Activated B cell treated with CpG ODN at 0.5 μM for 24 hours (primary cell): ENCODE data around the gene RETREG2. TPM values are rescaled to one million over a fixed set of nuclear protein-coding genes. Genes with fewer than 3 reads are reported as not detected.

ENCODE experiments used
- ATAC-seq: fragments of 200-7000 bp; cut with Tn5 transposase; one replicate; pipeline ENCODE4 v1.10.0; 2021; ENCODE audit warnings: low read depth, mild to moderate bottlenecking, moderate library complexity
- CTCF ChIA-PET: fragments of 350-600 bp; sonication (Branson Sonifier 250); formaldehyde crosslinking; loops from one replicate; lab custom pipeline; 2021; ENCODE audit warnings: antibody characterized with exemption; lab: Charles Lee
- POLR2A ChIA-PET: fragments of 350-600 bp; sonication (Branson Sonifier 250); formaldehyde crosslinking; loops from one replicate; lab custom pipeline; 2021; ENCODE audit warnings: antibody characterized with exemption; lab: Charles Lee
- DNase-seq: peaks from one replicate; pipeline ENCODE4 v3.0.0; 2022
- H3K27ac Mint-ChIP-seq: one replicate; pipeline ENCODE4 v1.8.0; 2020; ENCODE audit warnings: mixed read lengths
- H3K27me3 Mint-ChIP-seq: one replicate; pipeline ENCODE4 v1.8.0; 2021; ENCODE audit warnings: mixed read lengths
- H3K36me3 Mint-ChIP-seq: one replicate; pipeline ENCODE4 v1.8.0; 2021; ENCODE audit warnings: low read depth, mixed read lengths
- H3K4me1 Mint-ChIP-seq: one replicate; pipeline ENCODE4 v1.8.0; 2021; ENCODE audit warnings: mixed read lengths
- H3K4me3 Mint-ChIP-seq: one replicate; pipeline ENCODE4 v1.8.0; 2020; ENCODE audit warnings: mild to moderate bottlenecking, mixed read lengths
- H3K9me3 Mint-ChIP-seq: one replicate; pipeline ENCODE4 v1.8.0; 2020; ENCODE audit warnings: mixed read lengths
- intact Hi-C: fragments of 100-400 bp; cut with micrococcal nuclease; formaldehyde crosslinking; loops from one replicate; pipeline ENCODE4 v1.15.1; 2024
- total RNA-seq: library from RNA; stranded (reverse); gene quantifications from 2 replicates; pipeline ENCODE4 v1.2.3, GENCODE V29; 2022
- TF ChIP-seq, protein P1 (sequence below): fragments of 200-600 bp; IDR thresholded peaks from one replicate; pipeline ENCODE4 v1.8.0; 2022; ENCODE audit warnings: antibody characterized with exemption, mild to moderate bottlenecking

Gene RETREG2
- total RNA-seq, 1 donor from 2014 or later = 78.6 TPM

DNA sequence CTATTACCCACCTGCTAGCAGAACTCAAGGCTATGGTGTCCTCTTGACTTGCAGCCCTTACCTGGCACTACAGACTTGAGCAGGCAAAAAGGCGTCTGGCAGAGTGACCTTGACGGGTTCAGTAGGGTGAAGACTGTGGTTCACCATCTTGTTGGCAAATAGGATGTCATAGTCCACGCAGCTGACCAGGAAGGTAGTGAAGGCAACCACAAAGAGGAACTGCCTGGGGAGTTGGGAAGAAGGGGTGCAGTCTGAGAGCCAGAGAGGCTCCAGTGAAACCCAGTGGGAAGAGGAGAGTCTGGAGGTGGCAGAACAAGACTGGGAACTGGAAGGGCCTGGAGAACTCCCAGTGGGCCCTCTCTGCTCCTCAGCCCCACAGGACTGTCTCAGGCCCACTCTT is 47.3 kb downstream of the RETREG2 start:
- TF ChIP-seq, protein P1, sequence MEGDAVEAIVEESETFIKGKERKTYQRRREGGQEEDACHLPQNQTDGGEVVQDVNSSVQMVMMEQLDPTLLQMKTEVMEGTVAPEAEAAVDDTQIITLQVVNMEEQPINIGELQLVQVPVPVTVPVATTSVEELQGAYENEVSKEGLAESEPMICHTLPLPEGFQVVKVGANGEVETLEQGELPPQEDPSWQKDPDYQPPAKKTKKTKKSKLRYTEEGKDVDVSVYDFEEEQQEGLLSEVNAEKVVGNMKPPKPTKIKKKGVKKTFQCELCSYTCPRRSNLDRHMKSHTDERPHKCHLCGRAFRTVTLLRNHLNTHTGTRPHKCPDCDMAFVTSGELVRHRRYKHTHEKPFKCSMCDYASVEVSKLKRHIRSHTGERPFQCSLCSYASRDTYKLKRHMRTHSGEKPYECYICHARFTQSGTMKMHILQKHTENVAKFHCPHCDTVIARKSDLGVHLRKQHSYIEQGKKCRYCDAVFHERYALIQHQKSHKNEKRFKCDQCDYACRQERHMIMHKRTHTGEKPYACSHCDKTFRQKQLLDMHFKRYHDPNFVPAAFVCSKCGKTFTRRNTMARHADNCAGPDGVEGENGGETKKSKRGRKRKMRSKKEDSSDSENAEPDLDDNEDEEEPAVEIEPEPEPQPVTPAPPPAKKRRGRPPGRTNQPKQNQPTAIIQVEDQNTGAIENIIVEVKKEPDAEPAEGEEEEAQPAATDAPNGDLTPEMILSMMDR = no peak
- Mint-ChIP-seq H3K4me1 (peaks cover 26% of the 10 kb centered on the region), H3K36me3 (peaks cover 64% of the 10 kb centered on the region), H3K27ac (no peak overlapping the region), H3K9me3 (no peaks in the 10 kb centered on the region), H3K27me3 (no peaks in the 10 kb centered on the region), H3K4me3 (no peak overlapping the region)
- DNase-seq = no peak
- ATAC-seq = no peak
- CTCF ChIA-PET = no interaction called here
- intact Hi-C loops = no loop called here
- POLR2A ChIA-PET = interaction anchor here (7.8 kb wide), 1 partner anchor 24 kb away, joined by 287 read pairs; the partner anchor contains the start of genes GLB1L, STK16, TUBA4A and TUBA4B

DNA sequence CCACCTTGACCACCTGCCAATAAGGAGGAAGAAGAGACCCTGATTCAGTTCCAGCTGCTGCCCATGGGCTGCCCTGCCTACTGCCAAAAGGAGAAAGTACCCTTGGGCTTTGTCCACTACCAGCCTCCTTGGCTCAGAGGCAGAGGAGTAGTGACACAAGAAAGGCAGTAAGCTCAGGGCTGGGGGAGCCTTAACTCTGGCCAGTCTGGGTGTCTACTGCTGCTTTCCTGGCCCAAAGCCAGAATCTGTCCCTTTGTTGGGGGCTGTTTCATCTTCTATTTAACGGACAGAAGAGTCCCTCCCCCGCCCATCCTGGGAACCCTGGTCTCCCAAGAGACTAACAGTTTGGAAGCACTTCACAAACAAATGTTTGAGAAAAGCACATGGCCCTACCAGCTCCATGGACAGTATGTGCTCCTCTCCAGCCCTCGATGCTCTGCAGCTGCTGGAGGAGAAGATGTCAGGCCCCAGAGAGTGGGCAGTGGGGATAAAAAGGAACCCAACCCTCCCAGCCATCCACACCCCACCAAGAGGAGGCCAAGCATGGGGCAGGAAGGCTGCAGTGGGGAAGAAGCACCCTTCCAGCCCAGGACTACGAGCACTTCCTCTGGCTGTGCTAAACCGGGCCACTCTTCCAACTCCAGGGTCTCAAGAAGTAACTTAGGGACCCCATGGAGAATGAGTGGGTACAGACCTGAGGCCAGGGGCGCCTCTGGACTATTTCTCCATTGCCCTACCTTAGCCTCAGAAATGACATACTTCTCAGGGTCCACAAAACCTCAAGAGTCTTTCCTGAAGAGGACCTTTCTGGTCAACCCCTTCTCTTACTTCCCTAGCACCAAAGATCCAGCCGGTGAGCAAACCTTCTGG is 50.2 kb downstream of the RETREG2 start:
- POLR2A ChIA-PET = interaction anchor here (0.7 to 7.8 kb wide), 13 partner anchors 9 to 999 kb away, joined by 3 to 287 read pairs (median 9); partner anchors contain the start of genes ABCB6, CNPPD1, DNAJB2 and DNPEP
- Mint-ChIP-seq H3K27me3 (no peaks in the 10 kb centered on the region), H3K4me1 (peaks cover 43% of the 10 kb centered on the region), H3K4me3 (peak overlapping the region; percentile 77), H3K36me3 (peaks cover 58% of the 10 kb centered on the region), H3K9me3 (no peaks in the 10 kb centered on the region), H3K27ac (no peak overlapping the region)
- ATAC-seq (no peak), DNase-seq (no peak)
- CTCF ChIA-PET = interaction anchor here (1.4 to 2.4 kb wide), 5 partner anchors 21 to 66 kb away, joined by 4 to 19 read pairs (median 7); partner anchors contain the start of genes DNAJB2 and TUBA4A
- intact Hi-C loops = no loop called here
- TF ChIP-seq, protein P1 = no peak

DNA sequence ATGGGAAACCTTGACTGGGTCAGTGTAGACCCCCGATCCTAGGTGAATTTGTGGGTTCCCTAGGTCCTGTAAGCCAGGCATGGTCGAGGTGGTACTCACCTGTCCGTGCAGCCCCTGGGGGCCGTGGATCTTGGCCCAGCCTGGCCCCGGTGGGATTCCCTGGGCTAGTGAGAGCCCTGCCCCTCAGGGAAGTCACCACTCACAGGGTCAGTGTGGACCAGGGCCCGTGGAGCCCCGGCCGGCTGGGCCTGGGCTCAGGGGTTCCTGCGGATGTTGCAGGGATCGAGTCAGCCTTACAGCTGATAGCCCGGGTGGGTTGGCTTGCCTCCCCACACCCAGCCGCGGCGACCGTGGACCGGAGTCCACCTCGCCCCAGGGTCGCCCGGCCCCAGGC is 50.8 kb downstream of the RETREG2 start:
- intact Hi-C loops = loop anchor here (1.0 kb wide), 10 partner anchors 11 to 159 kb away; partner anchors contain the start of genes ABCB6, DNAJB2, GLB1L and NHEJ1
- no peak for DNase-seq
- CTCF ChIA-PET = interaction anchor here (1.2 to 2.4 kb wide), 5 partner anchors 16 to 66 kb away, joined by 3 to 19 read pairs (median 7); partner anchors contain the start of genes DNAJB2, GLB1L, STK16 and TUBA4A
- peaks cover 58% of the 10 kb centered on the region for H3K36me3 Mint-ChIP-seq
- H3K4me1 Mint-ChIP-seq = peaks cover 43% of the 10 kb centered on the region
- H3K9me3 Mint-ChIP-seq = no peaks in the 10 kb centered on the region
- POLR2A ChIA-PET = interaction anchor here (0.7 to 7.8 kb wide), 13 partner anchors 10 to 999 kb away, joined by 3 to 287 read pairs (median 10); partner anchors contain the start of genes ABCB6, CNPPD1, DNAJB2 and DNPEP
- H3K4me3 Mint-ChIP-seq = peak overlapping the region; percentile 77
- ATAC-seq = no peak
- H3K27ac Mint-ChIP-seq = no peak overlapping the region
- TF ChIP-seq, protein P1 = no peak
- H3K27me3 Mint-ChIP-seq = no peaks in the 10 kb centered on the region

DNA sequence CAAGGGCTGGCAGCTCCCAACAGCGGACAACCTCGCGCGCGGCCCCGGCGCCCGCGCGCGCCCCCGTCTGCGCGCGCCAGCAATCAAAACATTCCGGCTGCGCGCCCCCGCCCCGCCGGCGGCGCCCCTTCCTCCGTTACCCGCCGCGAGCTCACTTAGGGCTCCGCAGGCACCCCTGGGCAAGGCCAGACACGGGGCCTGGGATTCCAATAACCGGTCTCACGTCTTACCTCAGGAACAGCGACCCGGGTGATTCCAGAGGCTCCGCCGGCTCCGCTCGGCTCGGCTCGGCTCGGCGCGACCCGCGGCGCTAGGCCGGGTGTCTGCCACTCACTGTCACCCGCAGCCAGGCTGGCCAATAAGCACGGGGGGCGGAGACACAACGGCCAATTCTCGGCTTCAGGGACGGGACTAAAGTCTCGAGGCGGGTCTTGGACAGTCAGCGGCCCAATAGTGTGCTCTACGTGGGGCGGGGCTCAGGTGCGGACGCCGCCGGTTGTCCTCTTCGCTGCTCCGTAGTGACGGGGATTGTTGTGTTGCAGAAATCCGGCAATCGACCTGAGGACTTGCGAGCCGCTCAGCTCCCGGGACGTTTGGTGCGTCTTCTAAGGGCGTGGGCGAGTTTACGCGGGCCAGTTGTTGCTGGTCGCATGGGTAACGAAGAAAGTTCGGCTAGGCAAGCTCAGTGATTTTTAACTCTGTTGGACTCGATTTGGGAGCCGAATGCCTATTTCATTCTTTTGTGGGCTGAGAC is 51.4 kb downstream of the RETREG2 start, which contains the start of the genes ANKZF1 and ATG9A:
ANKZF1 (plus strand) TSS at position 502 of the 754 bp plus-strand sequence. CDS start 452 bp downstream, outside the sequence.
ATG9A (minus strand) TSS at position 332 of the 754 bp plus-strand sequence. CDS start 1,612 bp downstream, outside the sequence.
- H3K27me3 Mint-ChIP-seq = no peaks in the 10 kb centered on the region
- no peaks in the 10 kb centered on the region for H3K9me3 Mint-ChIP-seq
- H3K27ac Mint-ChIP-seq = peak within 1 kb of the TSS; percentile 95
- peaks cover 58% of the 10 kb centered on the region for H3K36me3 Mint-ChIP-seq
- peak within 1 kb of the TSS; percentile 96 for H3K4me3 Mint-ChIP-seq
- TF ChIP-seq, protein P1 = no peak
- ChIA-PET CTCF (interaction anchor here (0.7 to 2.4 kb wide), 9 partner anchors 15 to 68 kb away, joined by 3 to 19 read pairs (median 4); partner anchors contain the start of genes CNPPD1, DNAJB2, GLB1L and STK16), POLR2A (interaction anchor here (0.7 to 7.8 kb wide), 14 partner anchors 10 to 1000 kb away, joined by 3 to 287 read pairs (median 10); partner anchors contain the start of genes ABCB6, CNPPD1, DNAJB2 and DNPEP)
- peak; percentile 90 for DNase-seq
- intact Hi-C loops = loop anchor here (1.0 kb wide), 10 partner anchors 11 to 159 kb away; partner anchors contain the start of genes ABCB6, DNAJB2, GLB1L and NHEJ1
- ATAC-seq = peak; percentile 97
- peaks cover 43% of the 10 kb centered on the region for H3K4me1 Mint-ChIP-seq
